GM11168 (cell line): ENCODE data around the gene ELF1.
"Not testable (repeated sequence)": the region's sequence is repeated elsewhere in the genome, so short reads cannot be mapped to it uniquely, and the experiment has no call there.

ENCODE experiments used
- in situ Hi-C: fragments of 300-500 bp; cut with MboI; formaldehyde crosslinking; loops from one replicate; pipeline ENCODE4 v1.12.0; 2022; ENCODE audit warnings: low sequenced_read_pairs; ENCODE audit not compliant: unreplicated experiment

Gene ELF1

GRCh38 chr13:40961214-40961613, 57.9 kb downstream of the ELF1 start:
- in situ Hi-C loops, result no loop called here

GRCh38 chr13:40960716-40961115, 58.4 kb downstream of the ELF1 start:
- in situ Hi-C loops, result no loop called here

- in situ Hi-C loops, result no loop called here
These were observed 60.5 kb downstream of the ELF1 start for GRCh38 chr13:40958655-40959054.

DNA sequence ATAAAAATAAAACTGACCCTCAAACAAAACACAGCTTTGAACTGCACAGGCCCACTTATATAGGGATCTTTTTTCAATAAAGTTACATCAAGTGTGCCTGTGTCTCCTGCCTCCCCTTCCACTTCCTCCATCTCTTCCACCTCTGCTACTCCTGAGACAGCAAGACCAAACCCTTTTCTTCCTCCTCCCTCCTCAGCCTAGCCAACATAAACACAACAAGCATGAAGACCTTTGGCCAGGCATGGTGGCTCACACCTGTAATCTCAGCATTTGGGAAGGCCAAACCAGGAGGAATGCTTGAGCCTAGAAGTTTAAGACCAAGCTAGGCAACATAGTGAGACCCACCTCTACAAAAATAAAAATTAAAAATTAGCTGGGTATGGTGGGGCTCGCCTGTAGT, 72.6 kb downstream of the ELF1 start:
- in situ Hi-C loops, result no loop called here

- in situ Hi-C loops, result no loop called here
These were observed 76.0 kb downstream of the ELF1 start for GRCh38 chr13:40943073-40943472.

GRCh38 chr13:40941581-40941980, 77.5 kb downstream of the ELF1 start:
- in situ Hi-C loops, result no loop called here

DNA sequence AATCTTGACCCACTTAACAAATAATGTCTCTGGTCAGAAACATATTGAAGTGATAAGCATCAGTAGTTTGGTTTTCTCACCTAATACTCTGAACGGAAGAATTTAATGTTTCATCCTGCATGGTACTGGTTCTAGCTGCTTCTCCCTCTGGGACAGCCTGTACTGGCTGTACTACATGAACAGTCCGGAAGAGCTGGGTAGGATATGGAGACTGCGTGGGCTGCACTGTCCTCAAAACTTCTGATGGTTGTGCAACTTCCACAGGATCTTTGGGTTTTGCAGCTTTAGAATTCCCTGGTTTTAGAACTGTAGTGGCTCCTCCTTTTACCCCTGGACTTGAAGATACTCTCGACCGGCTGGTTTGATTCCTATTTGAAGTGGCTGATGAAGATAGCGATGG, 78.3 kb downstream of the ELF1 start:
- in situ Hi-C loops, result no loop called here

- in situ Hi-C loops, result no loop called here
These were observed 85.5 kb downstream of the ELF1 start for GRCh38 chr13:40933508-40934204.

DNA sequence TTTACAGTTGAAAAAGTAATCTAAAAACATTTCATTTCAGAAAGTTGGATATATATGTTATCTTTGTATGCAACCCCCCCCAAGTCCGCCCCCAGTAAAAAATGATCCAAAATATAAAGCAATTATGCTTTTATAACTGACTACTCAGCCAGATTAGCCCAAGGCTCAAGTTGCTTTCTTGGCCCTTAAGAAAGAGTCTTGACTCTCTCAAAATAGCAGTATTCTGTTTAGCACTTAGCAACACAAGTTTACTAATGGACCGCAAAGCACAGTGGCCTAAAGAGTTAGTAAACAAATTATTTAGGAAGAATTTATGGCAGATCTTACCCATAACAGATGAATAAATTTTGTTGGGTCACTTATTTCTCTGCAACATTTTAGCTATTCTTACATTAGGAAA, 86.9 kb downstream of the ELF1 start:
- in situ Hi-C loops, result no loop called here

DNA sequence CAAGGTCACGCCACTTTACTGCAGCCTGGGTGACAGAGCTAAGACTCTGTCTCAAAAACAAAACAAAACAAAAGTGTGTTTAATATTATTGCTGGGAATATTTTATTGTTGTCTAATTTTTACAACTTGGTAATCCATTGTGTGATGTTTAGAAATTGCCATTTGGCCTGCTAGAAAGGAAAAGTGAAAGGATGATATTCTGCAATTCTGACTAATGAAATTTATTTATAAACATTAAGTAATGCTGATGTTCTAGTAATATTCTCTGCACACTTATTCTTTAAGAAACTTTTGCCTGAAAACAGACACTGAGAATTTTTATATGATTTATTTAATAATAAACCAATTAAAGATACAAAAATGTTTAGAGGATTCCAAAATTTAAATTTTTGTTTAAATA, 87.4 kb downstream of the ELF1 start:
- in situ Hi-C loops, result no loop called here

- in situ Hi-C loops, result not testable (repeated sequence)
These were observed 89.2 kb downstream of the ELF1 start for GRCh38 chr13:40929883-40930282.

- in situ Hi-C loops, result no loop called here
These were observed 90.1 kb downstream of the ELF1 start for GRCh38 chr13:40928980-40929379.

DNA sequence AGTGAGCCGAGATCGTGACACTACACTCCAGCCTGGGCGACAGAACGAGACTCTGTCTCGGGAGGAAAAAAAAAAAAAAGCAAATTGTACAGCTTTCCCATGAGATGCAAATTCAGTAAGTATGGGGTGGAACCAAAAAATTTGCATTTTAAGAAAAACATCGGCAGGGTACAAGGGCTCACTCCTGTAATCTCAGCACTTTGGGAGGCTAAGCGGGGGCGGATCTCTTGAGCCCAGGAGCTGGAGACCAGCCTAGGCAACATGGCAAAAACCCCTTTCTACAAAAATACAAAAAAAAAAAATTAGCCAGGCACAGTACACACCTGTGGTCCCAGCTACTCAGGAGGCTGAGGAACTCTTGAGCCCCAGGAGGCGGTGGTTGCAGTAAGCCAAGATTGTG, 91.2 kb downstream of the ELF1 start:
- in situ Hi-C loops, result no loop called here

- in situ Hi-C loops, result no loop called here
These were observed 95.2 kb downstream of the ELF1 start for GRCh38 chr13:40923867-40924266.

DNA sequence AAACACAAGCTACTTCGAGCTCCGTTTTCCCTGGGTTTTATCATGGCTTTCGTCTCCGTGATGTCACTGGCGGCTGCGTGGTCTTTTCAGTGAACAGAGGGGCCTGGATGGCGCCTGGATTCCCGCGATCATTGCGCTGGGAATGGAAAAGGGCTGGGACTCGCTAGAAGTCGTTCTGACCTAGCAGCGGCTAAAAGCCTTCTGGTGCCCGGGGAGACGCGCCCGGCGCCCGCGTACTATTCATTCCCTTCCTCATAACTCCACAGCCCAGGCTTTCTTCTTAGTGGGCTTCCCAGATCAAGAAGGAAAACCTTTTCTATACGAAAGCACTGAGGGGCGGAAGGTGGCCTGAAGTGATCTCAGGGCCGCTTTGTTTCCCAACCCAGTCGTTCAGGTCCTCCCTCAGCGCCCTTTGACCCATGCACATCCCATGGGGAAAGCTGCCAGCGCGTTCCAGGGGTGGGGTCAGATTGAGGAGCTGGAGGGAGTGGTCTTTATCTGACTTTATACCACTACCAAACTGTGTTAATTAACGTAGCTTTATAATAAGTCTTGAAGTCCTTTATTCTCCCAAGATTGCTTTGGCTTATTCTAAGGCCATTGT, 96.6 kb downstream of the ELF1 start:
- in situ Hi-C loops, result no loop called here

DNA sequence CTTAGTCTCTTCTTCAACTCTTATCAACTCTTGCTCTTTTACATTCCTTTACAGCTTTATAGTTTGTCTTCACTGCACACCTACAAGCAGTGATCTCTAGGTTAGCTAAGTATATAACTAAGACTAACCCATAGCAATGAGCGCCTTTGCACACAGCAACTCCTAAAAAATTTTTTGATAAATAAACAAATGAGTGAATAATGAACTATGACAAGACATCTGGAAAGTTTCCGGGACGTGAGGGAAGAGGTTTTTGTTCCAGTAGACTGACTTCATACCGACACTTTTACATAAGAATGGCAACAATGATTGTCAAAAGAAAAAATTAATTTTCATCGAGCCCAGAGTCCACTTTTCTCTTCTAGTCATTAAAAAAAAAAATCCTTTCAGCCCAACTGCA, 98.3 kb downstream of the ELF1 start:
- in situ Hi-C loops, result no loop called here

- in situ Hi-C loops, result not testable (repeated sequence)
These were observed 99.2 kb downstream of the ELF1 start for GRCh38 chr13:40919901-40920300.

DNA sequence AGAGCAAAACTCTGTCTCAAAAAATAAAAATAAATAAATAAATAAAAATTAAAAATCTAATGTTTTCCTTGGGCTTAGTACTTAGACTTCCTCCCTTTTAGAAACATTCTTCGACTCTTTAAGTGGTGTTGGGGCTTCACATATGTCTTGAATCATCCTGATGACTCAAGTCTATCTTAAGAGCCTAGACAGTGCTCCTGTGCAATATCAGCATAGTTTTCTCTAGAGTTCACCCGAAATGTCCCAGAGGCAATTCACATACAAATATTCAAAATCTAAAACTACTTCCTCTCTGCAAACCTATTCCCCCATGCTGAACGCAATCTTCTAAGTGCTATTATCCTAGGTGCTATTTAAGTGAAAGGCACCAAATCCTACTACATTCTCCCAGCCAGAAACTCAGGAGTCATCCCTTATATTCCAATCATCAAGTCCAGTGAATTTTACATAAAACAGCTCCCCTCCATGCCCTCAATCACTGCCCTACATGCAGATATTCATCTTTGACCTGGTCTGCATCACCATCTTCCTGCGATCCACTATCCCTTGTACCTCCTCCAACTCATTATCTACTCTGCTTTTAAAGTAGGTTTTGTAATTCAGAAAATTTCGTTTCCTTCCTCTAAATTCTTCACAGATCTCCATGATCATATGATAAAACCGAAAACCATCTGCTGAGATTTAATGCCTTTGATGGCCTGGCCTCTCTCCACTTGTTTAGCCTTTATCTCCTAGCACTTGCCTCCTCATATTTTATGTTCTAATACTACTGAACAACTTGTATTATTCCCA, 102.7 kb downstream of the ELF1 start:
- in situ Hi-C loops, result no loop called here

- in situ Hi-C loops, result not testable (repeated sequence)
These were observed 104.3 kb downstream of the ELF1 start for GRCh38 chr13:40914863-40915262.

GRCh38 chr13:40911341-40911740, 107.8 kb downstream of the ELF1 start:
- in situ Hi-C loops, result no loop called here

DNA sequence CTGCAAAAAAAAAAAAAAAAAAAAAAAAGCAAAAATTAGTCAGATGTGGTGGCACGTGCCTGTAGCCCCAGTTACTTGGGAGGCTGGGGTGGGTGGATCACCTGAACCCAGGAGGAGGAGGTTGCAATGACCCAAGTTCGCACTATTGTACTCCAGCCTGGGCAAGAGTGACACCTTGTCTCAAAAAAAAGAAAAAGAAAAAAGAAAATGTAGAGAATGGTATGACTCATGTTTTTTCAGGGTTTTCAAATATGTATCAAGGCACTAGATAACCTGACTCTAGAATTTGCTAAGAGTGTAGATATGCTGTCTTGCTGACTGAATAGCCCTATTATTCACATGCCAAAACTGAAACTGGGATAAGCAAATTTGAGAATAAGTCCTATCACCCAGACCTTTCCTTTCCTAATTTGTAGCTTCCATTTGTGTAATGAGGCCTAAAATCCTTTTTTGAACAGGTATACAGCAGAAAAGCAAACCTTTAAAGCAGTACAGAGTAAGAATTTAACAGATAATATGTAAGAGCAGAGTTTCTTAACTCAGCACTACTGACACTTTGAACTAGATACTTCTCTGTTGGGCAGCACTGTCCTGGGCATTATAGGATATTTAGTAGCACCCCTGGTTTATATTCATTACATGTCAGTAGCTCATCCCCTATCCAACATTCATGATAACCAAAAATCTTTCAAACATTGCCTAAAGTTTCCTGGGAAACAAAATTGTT, 108.6 kb downstream of the ELF1 start:
- in situ Hi-C loops, result no loop called here
